Ascending aorta (tissue), 2 donors: ENCODE data around the gene SLFN12L. TPM values are rescaled to one million over a fixed set of nuclear protein-coding genes. Genes with fewer than 3 reads are reported as not detected.

ENCODE experiments used
- DNase-seq, 2 donors: peaks; one replicate each; pipeline ENCODE4 v3.0.0-alpha.2; 2019; ENCODE audit warnings: low spot score in 2 of 2
- H3K27ac ChIP-seq, 2 donors: fragments of 200-600 bp; sonication (generic); one replicate each; pipeline ENCODE4 v1.5.1; 2016 to 2017; ENCODE audit warnings: mild to moderate bottlenecking in 1 of 2
- H3K27me3 ChIP-seq: fragments of 200-600 bp; sonication (generic); one replicate; pipeline ENCODE4 v1.5.1; 2017
- H3K36me3 ChIP-seq, 2 donors: fragments of 200-600 bp; sonication (generic); one replicate each; pipeline ENCODE4 v1.5.1; 2016
- H3K4me1 ChIP-seq, 2 donors: fragments of 200-600 bp; sonication (generic); one replicate each; pipeline ENCODE4 v1.5.1; 2016 to 2017; ENCODE audit warnings: mild to moderate bottlenecking in 1 of 2
- H3K4me3 ChIP-seq, 2 donors: fragments of 200-600 bp; sonication (generic); one replicate each; pipeline ENCODE4 v1.5.1; 2016 to 2017; ENCODE audit warnings: mild to moderate bottlenecking in 1 of 2
- H3K9me3 ChIP-seq, 2 donors: fragments of 200-600 bp; sonication (generic); one replicate each; pipeline ENCODE4 v1.5.1; 2016
- intact Hi-C: fragments of 100-400 bp; cut with DNase I; formaldehyde crosslinking; loops from one replicate; pipeline ENCODE4 v1.15.1; 2023
- total RNA-seq: library from RNA; depleted of rRNA; stranded (reverse); fragments of >200 nt; gene quantifications from one replicate; pipeline ENCODE4 v1.1.0, GENCODE V29; 2016
- TF ChIP-seq, protein P1 (sequence below), 3 experiments: fragments of 200-600 bp in 2 of 3; fragments of 450-650 bp in 1 of 3; sonication (generic) in 2 of 3; IDR thresholded peaks; one replicate each; pipeline ENCODE4 v1.5.1; 2016 to 2019; ENCODE audit warnings: antibody characterized with exemption in 3 of 3, mild to moderate bottlenecking in 1 of 3, moderate library complexity in 1 of 3

Gene SLFN12L
- total RNA-seq, 1 donor from 2014 or later, result not detected

GRCh38 chr17:35493040-35493439, 44.4 kb downstream of the SLFN12L start:
- Histone ChIP-seq H3K4me1 (peaks cover 0 to 4% of the 10 kb centered on the region in 2 donors), H3K9me3 (no peaks in the 10 kb centered on the region), H3K27ac (no peak overlapping the region), H3K4me3 (no peak overlapping the region), H3K27me3 (peaks cover 48% of the 10 kb centered on the region), H3K36me3 (no peaks in the 10 kb centered on the region)
- TF ChIP-seq, protein P1, sequence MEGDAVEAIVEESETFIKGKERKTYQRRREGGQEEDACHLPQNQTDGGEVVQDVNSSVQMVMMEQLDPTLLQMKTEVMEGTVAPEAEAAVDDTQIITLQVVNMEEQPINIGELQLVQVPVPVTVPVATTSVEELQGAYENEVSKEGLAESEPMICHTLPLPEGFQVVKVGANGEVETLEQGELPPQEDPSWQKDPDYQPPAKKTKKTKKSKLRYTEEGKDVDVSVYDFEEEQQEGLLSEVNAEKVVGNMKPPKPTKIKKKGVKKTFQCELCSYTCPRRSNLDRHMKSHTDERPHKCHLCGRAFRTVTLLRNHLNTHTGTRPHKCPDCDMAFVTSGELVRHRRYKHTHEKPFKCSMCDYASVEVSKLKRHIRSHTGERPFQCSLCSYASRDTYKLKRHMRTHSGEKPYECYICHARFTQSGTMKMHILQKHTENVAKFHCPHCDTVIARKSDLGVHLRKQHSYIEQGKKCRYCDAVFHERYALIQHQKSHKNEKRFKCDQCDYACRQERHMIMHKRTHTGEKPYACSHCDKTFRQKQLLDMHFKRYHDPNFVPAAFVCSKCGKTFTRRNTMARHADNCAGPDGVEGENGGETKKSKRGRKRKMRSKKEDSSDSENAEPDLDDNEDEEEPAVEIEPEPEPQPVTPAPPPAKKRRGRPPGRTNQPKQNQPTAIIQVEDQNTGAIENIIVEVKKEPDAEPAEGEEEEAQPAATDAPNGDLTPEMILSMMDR (IDR thresholded peaks at IDR 0.05), result no peak
- intact Hi-C loops, result no loop called here
- no peak for DNase-seq

- intact Hi-C loops, result no loop called here
- TF ChIP-seq, protein P1 (IDR thresholded peaks at IDR 0.05), result no peak
- Histone ChIP-seq H3K27me3 (peaks cover 40% of the 10 kb centered on the region), H3K27ac (no peak overlapping the region), H3K9me3 (no peaks in the 10 kb centered on the region), H3K36me3 (no peaks in the 10 kb centered on the region), H3K4me3 (no peak overlapping the region), H3K4me1 (peaks cover 0 to 5% of the 10 kb centered on the region in 2 donors)
- no peak for DNase-seq
Measured at GRCh38 chr17:35491417-35491816, 46.1 kb downstream of the SLFN12L start.

GRCh38 chr17:35489944-35490343, 47.5 kb downstream of the SLFN12L start:
- Histone ChIP-seq H3K9me3 (no peaks in the 10 kb centered on the region), H3K27me3 (peaks cover 35% of the 10 kb centered on the region), H3K36me3 (no peaks in the 10 kb centered on the region), H3K27ac (no peak overlapping the region), H3K4me1 (peaks cover 0 to 5% of the 10 kb centered on the region in 2 donors), H3K4me3 (no peak overlapping the region)
- intact Hi-C loops, result no loop called here
- no peak for DNase-seq
- TF ChIP-seq, protein P1 (IDR thresholded peaks at IDR 0.05), result no peak

DNA sequence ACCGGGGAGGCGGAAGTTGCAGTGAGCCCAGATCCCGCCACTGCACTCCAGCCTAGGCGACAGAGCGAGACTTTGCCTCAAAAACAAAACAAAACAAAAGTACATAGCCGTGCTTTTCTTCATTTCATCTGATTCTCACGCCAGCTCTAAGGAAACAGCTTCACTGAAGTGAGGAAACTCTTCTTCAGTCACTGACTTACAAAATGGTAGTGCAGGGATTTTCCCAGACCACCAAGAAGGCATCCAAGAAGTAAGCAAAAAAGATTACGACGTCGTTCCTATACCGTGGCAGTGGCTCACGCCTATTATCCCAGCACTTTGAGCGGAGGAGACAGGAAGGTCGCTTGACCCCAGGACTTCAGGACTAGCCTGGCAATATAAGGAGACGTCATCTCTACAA, 48.5 kb downstream of the SLFN12L start:
- TF ChIP-seq, protein P1 (IDR thresholded peaks at IDR 0.05), result no peak
- H3K27ac ChIP-seq, result no peak overlapping the region
- peak overlapping the region in 1 of 2 donors; percentile 65 for H3K4me3 ChIP-seq
- no peak for DNase-seq
- no peaks in the 10 kb centered on the region for H3K36me3 ChIP-seq
- H3K4me1 ChIP-seq, result peaks cover 0 to 5% of the 10 kb centered on the region in 2 donors
- H3K27me3 ChIP-seq, result peaks cover 35% of the 10 kb centered on the region
- intact Hi-C loops, result no loop called here
- H3K9me3 ChIP-seq, result no peaks in the 10 kb centered on the region

DNA sequence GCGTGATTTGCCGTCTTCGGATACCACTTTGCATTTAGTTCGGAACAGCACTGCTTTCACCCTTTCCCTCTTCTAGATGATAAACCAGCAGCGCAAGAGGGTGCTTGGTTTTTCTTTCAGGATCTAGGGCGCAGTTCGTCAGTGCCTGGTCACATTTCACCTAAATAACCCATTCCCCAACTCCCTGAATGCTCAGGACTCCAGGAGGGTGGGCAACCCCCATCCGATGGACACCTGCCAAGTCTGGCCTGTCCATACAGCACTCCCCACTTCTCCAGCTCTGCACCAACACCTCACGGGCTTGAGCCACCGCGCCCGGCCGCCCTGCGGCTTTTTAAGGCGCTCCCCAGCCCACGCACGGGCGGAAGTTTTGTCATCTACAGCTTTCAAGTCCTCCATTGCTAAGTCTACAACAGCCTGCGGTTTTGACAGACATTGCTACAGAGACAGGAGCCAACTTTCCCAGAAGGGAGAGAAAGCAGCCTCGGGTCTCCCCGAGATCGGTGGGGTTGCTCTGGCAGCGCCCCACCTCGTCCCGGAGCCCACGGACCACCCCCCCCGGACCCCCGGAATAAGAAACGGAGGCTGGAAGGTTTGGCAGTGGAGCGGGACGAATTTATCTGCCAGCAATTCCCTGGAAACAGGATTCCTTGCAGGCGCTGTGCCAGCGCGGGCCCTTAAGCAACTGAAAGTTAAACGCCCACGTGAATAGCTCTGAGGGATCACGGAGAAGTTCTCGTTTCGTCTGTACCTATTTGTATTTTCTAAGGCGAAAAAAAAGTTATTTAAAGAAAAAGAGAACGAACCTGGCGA, 50.4 kb downstream of the SLFN12L start:
- intact Hi-C loops, result no loop called here
- peaks cover 35% of the 10 kb centered on the region for H3K27me3 ChIP-seq
- peaks cover 0 to 5% of the 10 kb centered on the region in 2 donors for H3K4me1 ChIP-seq
- H3K9me3 ChIP-seq, result no peaks in the 10 kb centered on the region
- no peak overlapping the region for H3K27ac ChIP-seq
- TF ChIP-seq, protein P1 (IDR thresholded peaks at IDR 0.05), result no peak
- H3K4me3 ChIP-seq, result peak overlapping the region; percentile 60 to 65
- no peaks in the 10 kb centered on the region for H3K36me3 ChIP-seq
- DNase-seq, result peak in 1 of 2 donors; percentile 71
